ENCODE results near the gene FBXL19.
A peak's percentile ranks its signal among the peaks of the same experiment; 100 is the strongest.
"Not testable (repeated sequence)": the region's sequence is repeated elsewhere in the genome, so short reads cannot be mapped to it uniquely, and the experiment has no call there.

FBXL19 gene, protein sequence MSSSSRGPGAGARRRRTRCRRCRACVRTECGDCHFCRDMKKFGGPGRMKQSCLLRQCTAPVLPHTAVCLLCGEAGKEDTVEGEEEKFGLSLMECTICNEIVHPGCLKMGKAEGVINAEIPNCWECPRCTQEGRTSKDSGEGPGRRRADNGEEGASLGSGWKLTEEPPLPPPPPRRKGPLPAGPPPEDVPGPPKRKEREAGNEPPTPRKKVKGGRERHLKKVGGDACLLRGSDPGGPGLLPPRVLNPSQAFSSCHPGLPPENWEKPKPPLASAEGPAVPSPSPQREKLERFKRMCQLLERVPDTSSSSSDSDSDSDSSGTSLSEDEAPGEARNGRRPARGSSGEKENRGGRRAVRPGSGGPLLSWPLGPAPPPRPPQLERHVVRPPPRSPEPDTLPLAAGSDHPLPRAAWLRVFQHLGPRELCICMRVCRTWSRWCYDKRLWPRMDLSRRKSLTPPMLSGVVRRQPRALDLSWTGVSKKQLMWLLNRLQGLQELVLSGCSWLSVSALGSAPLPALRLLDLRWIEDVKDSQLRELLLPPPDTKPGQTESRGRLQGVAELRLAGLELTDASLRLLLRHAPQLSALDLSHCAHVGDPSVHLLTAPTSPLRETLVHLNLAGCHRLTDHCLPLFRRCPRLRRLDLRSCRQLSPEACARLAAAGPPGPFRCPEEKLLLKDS

GRCh38 chr16:30923554-30924075 lies at the start of gene FBXL19:
FBXL19 (plus strand) TSS chr16:30923572; CDS start chr16:30925755, 2,183 bp downstream.
- DNase-seq (ENCODE audit: low spot score), result no peak

GRCh38 chr16:30874244-30874820 lies 49.0 kb upstream of the FBXL19 start:
- no peak for DNase-seq (ENCODE audit: low spot score)

GRCh38 chr16:30874821-30875717 lies 48.3 kb upstream of the FBXL19 start:
- peak; percentile 92 for DNase-seq (ENCODE audit: low spot score)

GRCh38 chr16:30875871-30876801 lies 47.2 kb upstream of the FBXL19 start:
- peak; percentile 67 for DNase-seq (ENCODE audit: low spot score)

DNA sequence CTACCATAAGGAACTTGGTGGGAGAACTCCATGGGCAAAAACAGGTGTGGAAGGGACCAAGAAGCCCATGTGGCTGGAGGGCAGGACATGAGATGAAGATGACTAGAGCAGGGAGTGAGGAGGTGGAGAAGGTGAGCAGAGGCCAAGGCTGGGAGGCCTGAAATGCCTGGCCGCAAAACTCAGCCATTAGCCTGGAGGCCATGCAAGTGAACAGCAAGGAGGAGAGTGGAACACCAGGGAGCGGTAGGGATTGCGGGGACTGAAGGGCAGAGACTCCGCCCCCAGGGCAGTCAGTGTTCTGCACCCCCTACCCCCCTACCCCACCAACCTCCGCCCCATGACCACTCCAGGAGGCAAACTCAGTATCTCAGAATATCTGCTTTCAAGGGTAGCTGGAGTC lies 46.5 kb upstream of the FBXL19 start:
- no peak for DNase-seq (ENCODE audit: low spot score)

DNA sequence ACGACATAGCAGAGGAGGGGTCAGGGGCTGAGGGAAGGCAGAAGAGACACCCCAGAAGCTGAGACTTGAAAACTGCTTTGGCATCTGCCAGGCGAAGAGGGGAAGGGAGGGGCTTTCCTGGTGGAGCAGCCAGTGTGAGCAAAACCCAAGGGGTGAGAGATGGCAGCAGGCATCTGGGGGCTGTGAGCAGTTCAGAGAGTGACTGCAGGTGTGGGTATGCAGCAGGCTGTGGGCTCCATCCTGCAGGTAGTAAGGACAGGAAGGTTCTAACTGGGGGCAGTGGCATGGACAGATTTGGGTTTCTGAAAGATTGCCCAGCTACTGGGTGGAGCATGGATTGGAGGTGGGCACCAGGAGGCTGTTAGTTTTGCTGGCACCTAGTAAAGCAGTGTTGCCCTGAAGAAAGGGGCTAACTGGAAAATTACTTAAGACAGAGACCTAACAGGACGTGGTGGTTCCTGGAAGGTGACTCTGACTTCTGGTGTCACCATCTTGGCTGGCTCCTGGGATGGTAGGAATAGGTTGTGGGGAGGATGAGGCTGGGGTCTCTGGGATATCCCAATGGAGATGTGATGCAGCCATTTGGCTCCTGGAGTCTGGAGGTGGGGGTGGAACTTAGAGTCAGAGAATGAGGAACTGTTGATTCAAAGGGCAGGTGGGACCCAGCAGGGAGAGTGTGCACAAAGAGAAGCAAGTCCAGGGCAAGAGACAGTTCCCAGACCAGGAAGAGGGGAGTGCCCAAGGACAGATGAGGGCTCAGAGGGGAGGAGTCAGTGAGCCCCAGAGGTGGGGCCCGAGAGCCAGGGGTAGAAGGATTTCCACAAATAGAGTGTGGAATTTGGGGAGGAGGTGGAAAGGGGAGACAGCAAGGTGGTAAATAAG lies 40.7 kb upstream of the FBXL19 start:
- no peak for DNase-seq (ENCODE audit: low spot score)

- DNase-seq (ENCODE audit: low spot score), result peak; percentile 33
These were observed 38.6 kb upstream of the FBXL19 start for GRCh38 chr16:30884760-30885159.

GRCh38 chr16:30885196-30885595 lies 38.2 kb upstream of the FBXL19 start:
- DNase-seq (ENCODE audit: low spot score), result no peak

DNA sequence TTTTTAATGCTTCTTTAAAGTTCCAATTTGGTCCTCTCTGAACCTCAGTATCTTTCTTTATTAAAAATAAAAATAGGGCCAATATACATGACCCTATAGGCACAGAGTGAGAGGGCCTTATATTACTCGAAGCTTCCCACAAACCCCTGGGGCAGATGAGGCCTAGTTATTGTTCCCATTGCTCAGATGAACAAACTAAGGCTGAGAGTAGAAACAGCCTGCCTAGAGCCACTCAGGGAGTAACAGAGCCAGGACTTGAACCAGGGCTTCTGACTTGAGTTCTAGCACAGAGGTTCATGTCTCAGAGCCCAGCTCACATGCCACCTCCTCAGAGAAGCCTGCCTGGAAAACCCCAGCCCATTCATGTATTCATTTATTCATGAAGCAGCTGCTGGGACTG lies 37.2 kb upstream of the FBXL19 start:
- DNase-seq (ENCODE audit: low spot score), result no peak

DNA sequence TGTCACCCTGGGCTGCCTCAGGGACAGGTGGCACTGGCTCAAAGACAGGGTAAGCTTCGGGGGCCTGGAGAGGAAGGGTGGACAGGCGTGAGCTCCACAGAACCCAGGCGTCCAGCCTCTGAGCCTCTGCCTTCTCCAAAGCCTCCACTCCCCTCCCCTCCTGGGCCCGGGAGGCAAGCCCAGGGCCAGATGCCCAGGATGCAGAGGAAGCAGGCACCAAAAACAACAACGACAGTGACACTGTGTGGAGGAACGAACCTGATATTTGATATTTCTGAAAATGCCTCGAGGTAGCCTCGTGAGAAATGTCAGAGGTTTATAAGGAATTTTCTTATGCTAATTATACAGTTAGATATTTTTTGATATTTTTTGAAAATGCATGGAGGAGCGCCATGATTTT lies 35.4 kb upstream of the FBXL19 start:
- DNase-seq (ENCODE audit: low spot score), result no peak

- DNase-seq (ENCODE audit: low spot score), result no peak
These were observed 34.4 kb upstream of the FBXL19 start for GRCh38 chr16:30888856-30889499.

- no peak for DNase-seq (ENCODE audit: low spot score)
These were observed 33.7 kb upstream of the FBXL19 start for GRCh38 chr16:30889721-30890120.

- not testable (repeated sequence) for DNase-seq (ENCODE audit: low spot score)
These were observed 32.1 kb upstream of the FBXL19 start for GRCh38 chr16:30891043-30891823.

- DNase-seq (ENCODE audit: low spot score), result no peak
These were observed 30.5 kb upstream of the FBXL19 start for GRCh38 chr16:30892670-30893416.

DNA sequence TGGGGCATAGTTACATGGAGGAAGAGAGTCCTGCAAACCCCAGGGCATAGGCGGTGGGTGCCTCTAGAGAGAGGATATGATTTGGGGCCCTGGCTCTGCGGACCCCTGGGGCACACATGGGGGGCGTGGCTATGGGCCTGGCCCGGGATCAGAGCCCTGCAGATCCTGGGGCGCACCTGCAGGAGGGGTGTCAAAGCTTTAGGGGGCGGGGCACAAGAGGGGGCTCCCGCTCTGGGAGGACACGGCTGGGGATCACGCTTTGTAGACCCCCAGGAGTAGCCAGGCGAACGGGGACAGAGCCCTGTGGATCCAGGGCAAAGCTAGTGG lies 30.0 kb upstream of the FBXL19 start:
- peak; percentile 49 for DNase-seq (ENCODE audit: low spot score)

- DNase-seq (ENCODE audit: low spot score), result peak; percentile 81
These were observed 29.4 kb upstream of the FBXL19 start, which contains the start of gene BCL7C for GRCh38 chr16:30893744-30894539. BCL7C (minus strand) TSS chr16:30894077; CDS start chr16:30893944, 133 bp downstream.

Measured in NAMALWA (cell line).